22Rv1 (cell line): ENCODE data around the gene UBLCP1.

Experiments used
- ZFX ChIP-seq: fragments of 450-650 bp; IDR thresholded peaks from 2 replicates; pipeline ENCODE4 v1.6.1; 2017; ENCODE audit warnings: antibody characterized with exemption, borderline replicate concordance
- TF ChIP-seq, protein P1 (sequence below): fragments of 450-650 bp; IDR thresholded peaks from 2 replicates; pipeline ENCODE4 v1.5.1; 2017; ENCODE audit warnings: mild to moderate bottlenecking

DNA sequence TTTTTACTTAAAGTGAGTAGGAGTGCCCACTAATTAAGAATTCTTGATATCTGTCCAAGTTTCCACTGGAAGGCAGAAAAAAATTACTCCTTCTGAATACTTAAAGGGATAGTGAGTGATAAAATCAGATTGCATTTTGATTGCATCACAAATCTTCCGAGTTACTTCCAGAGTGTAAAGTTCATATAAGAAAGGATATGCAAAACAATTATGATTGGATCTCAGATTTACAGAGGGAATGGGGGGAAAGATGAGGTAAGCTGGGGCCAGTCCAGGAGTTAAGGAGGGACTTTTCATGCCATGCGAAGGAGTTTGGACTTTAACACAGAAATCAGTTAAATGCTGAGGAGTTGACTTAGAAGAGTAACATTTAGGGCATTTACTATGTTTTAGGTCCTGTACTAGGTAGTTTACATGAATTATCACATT is 44.5 kb upstream of the UBLCP1 start:
- TF ChIP-seq, protein P1, sequence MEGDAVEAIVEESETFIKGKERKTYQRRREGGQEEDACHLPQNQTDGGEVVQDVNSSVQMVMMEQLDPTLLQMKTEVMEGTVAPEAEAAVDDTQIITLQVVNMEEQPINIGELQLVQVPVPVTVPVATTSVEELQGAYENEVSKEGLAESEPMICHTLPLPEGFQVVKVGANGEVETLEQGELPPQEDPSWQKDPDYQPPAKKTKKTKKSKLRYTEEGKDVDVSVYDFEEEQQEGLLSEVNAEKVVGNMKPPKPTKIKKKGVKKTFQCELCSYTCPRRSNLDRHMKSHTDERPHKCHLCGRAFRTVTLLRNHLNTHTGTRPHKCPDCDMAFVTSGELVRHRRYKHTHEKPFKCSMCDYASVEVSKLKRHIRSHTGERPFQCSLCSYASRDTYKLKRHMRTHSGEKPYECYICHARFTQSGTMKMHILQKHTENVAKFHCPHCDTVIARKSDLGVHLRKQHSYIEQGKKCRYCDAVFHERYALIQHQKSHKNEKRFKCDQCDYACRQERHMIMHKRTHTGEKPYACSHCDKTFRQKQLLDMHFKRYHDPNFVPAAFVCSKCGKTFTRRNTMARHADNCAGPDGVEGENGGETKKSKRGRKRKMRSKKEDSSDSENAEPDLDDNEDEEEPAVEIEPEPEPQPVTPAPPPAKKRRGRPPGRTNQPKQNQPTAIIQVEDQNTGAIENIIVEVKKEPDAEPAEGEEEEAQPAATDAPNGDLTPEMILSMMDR, result no peak
- no peak for TF ChIP-seq ZFX
